CD4-positive, alpha-beta T cell treated with Interleukin-17A for 1 hour (primary cell): ENCODE measurements around the gene SNTN.
"Not testable (repeated sequence)": the region's sequence is repeated elsewhere in the genome, so short reads cannot be mapped to it uniquely, and the experiment has no call there.

Source experiments
- DNase-seq: peaks from one replicate; pipeline ENCODE4 v3.0.0-alpha.2; 2020

The SNTN gene

GRCh38 chr3:63652066-63652725 lies at the start of gene SNTN:
Gene SNTN, plus strand, starts transcription at chr3:63652675. Its CDS starts 13 bp downstream, at chr3:63652688.
- no peak for DNase-seq

GRCh38 chr3:63607716-63608115 lies 44.8 kb upstream of the SNTN start:
- no peak for DNase-seq

- DNase-seq, result no peak
These were observed 43.1 kb upstream of the SNTN start for GRCh38 chr3:63609408-63609807.

- DNase-seq, result no peak
These were observed 42.6 kb upstream of the SNTN start for GRCh38 chr3:63609834-63610233.

- DNase-seq, result no peak
These were observed 41.1 kb upstream of the SNTN start for GRCh38 chr3:63611382-63611781.

GRCh38 chr3:63613561-63613960 lies 38.9 kb upstream of the SNTN start:
- no peak for DNase-seq

- DNase-seq, result no peak
These were observed 35.1 kb upstream of the SNTN start for GRCh38 chr3:63617391-63617790.

- DNase-seq, result no peak
These were observed 27.4 kb upstream of the SNTN start for GRCh38 chr3:63624941-63625560.

- DNase-seq, result no peak
These were observed 20.8 kb upstream of the SNTN start for GRCh38 chr3:63631670-63632069.

- no peak for DNase-seq
These were observed 17.3 kb upstream of the SNTN start for GRCh38 chr3:63635186-63635585.

- DNase-seq, result no peak
These were observed 12.7 kb upstream of the SNTN start for GRCh38 chr3:63639806-63640205.

- no peak for DNase-seq
These were observed 10.0 kb upstream of the SNTN start for GRCh38 chr3:63642488-63642887.

GRCh38 chr3:63644212-63644797 lies 8.2 kb upstream of the SNTN start:
- no peak for DNase-seq

- DNase-seq, result not testable (repeated sequence)
These were observed 7.3 kb upstream of the SNTN start for GRCh38 chr3:63644928-63645781.

GRCh38 chr3:63654211-63654610 lies 1.7 kb downstream of the SNTN start:
- DNase-seq, result no peak

GRCh38 chr3:63654931-63655330 lies 2.5 kb downstream of the SNTN start:
- no peak for DNase-seq

- no peak for DNase-seq
These were observed 3.0 kb downstream of the SNTN start for GRCh38 chr3:63655519-63655918.

- DNase-seq, result no peak
These were observed 4.3 kb downstream of the SNTN start for GRCh38 chr3:63656786-63657185.

GRCh38 chr3:63661242-63661641 lies 8.8 kb downstream of the SNTN start:
- no peak for DNase-seq

GRCh38 chr3:63662011-63662410 lies 9.5 kb downstream of the SNTN start:
- DNase-seq, result no peak

- DNase-seq, result no peak
These were observed 10.0 kb downstream of the SNTN start for GRCh38 chr3:63662500-63662899.

GRCh38 chr3:63670544-63670943 lies 18.1 kb downstream of the SNTN start:
- no peak for DNase-seq

- no peak for DNase-seq
These were observed 20.6 kb downstream of the SNTN start for GRCh38 chr3:63673111-63673510.

- DNase-seq, result no peak
These were observed 22.1 kb downstream of the SNTN start for GRCh38 chr3:63674586-63674985.
